HepG2 (cell line): ENCODE data around the gene GNA12. TPM values are rescaled to one million over a fixed set of nuclear protein-coding genes. Genes with fewer than 3 reads are reported as not detected.

Experiments
- ATAC-seq: fragments of 200-7000 bp; cut with Tn5 transposase; 3 replicates; pipeline ENCODE4 v1.9.1; 2020; ENCODE audit warnings: mild to moderate bottlenecking, moderate library complexity
- BruUV-seq: library from RNA; stranded (reverse); fragments of 400-500 nt; replicated peaks from 2 replicates; lab custom pipeline; 2021; lab: Mats Ljungman, UMichigan
- CTCF ChIA-PET: fragments of 300-600 bp; formaldehyde crosslinking; extraction: SDS; loops from one replicate; lab custom pipeline; 2021; ENCODE audit warnings: low total read pairs, inconsistent platforms, low intra/inter-chr PET ratio; lab: Yijun Ruan, JAX
- POLR2A ChIA-PET: fragments of 350-600 bp; sonication (Branson Sonifier 250); formaldehyde crosslinking; loops from one replicate; lab custom pipeline; 2020; ENCODE audit warnings: antibody characterized with exemption, inconsistent platforms; lab: Yijun Ruan, JAX
- DNase-seq: peaks from one replicate; pipeline ENCODE4 v3.0.0-alpha.2; 2015; ENCODE audit warnings: low spot score
- FAIRE-seq: peaks from 3 replicates; lab custom pipeline; 2011; peaks lifted over from hg19 to GRCh38; lab: Jason Lieb, UNC
- H2AFZ ChIP-seq: one replicate; pipeline ENCODE4 v1.6.1; 2011; ENCODE audit warnings: low read length, inconsistent platforms
- H3K27ac ChIP-seq: fragments of 300-600 bp; 3 replicates; pipeline ENCODE4 v1.8.0; 2011; ENCODE audit warnings: mixed run types, mild to moderate bottlenecking, mixed read lengths, low read length, inconsistent platforms; ENCODE audit not compliant: insufficient read depth; ENCODE audit errors: extremely low read length
- H3K27me3 ChIP-seq, 2 experiments: fragments of 200-600 bp in 1 of 2; 2 replicates in 1 of 2; 3 replicates in 1 of 2; pipeline versions ENCODE4 v1.6.0 to v1.8.0; 2011; ENCODE audit warnings: low read length in 2 of 2, mild to moderate bottlenecking in 2 of 2, moderate library complexity in 2 of 2, inconsistent platforms in 1 of 2; ENCODE audit not compliant: insufficient read depth in 2 of 2, control insufficient read depth in 1 of 2
- H3K36me3 ChIP-seq, 2 experiments: fragments of 200-600 bp in 1 of 2; replicated peaks in 1 of 2; 2 replicates in 1 of 2; 3 replicates in 1 of 2; pipeline versions ENCODE4 v1.5.1 to v1.8.0; 2011; ENCODE audit warnings: low read length in 2 of 2, inconsistent platforms in 1 of 2; ENCODE audit not compliant: insufficient read depth in 2 of 2, control insufficient read depth in 1 of 2
- H3K4me1 ChIP-seq: 2 replicates; pipeline ENCODE4 v1.5.1; 2012; ENCODE audit warnings: low read length, inconsistent platforms; ENCODE audit not compliant: insufficient read depth
- H3K4me2 ChIP-seq: 2 replicates; pipeline ENCODE4 v1.6.0; 2011; ENCODE audit warnings: low read depth, low read length, inconsistent platforms
- H3K4me3 ChIP-seq, 3 experiments: fragments of 200-600 bp in 1 of 3; sonication (generic), shearing (Covaris generic) in 1 of 3; replicated peaks in 1 of 3; 2 replicates each; pipeline ENCODE4 v1.5.1; 2011 to 2016; ENCODE audit warnings: low read length in 3 of 3, inconsistent platforms in 2 of 3, low read depth in 2 of 3, mild to moderate bottlenecking in 2 of 3, control low read depth in 1 of 3, mixed read lengths in 1 of 3; ENCODE audit not compliant: insufficient read depth in 1 of 3
- H3K79me2 ChIP-seq: one replicate; pipeline ENCODE4 v1.6.1; 2011; ENCODE audit warnings: low read length, inconsistent platforms; ENCODE audit not compliant: insufficient read depth
- H3K9ac ChIP-seq: 2 replicates; pipeline ENCODE4 v1.6.0; 2011; ENCODE audit warnings: mild to moderate bottlenecking, low read depth, low read length, inconsistent platforms; ENCODE audit not compliant: insufficient read depth
- H3K9me3 ChIP-seq: 2 replicates; pipeline ENCODE4 v1.5.1; 2012; ENCODE audit warnings: mild to moderate bottlenecking, low read length
- H4K20me1 ChIP-seq: 2 replicates; pipeline ENCODE4 v1.6.0; 2011; ENCODE audit warnings: inconsistent platforms, mild to moderate bottlenecking, low read length, moderate library complexity; ENCODE audit not compliant: insufficient read depth
- AHR ChIP-seq: IDR thresholded peaks from 2 replicates; pipeline ENCODE4 v1.6.1; 2018; ENCODE audit warnings: missing genetic modification reagents, missing compliant biosample characterization
- EEA1 ChIP-seq: sonication (generic); formaldehyde crosslinking; IDR thresholded peaks from 2 replicates; pipeline ENCODE4 v1.5.1; 2020; ENCODE audit warnings: mild to moderate bottlenecking, missing genetic modification reagents, borderline replicate concordance
- EZH2 ChIP-seq: conservative IDR thresholded peaks from 2 replicates; pipeline ENCODE4 v1.6.1; 2012; ENCODE audit warnings: mild to moderate bottlenecking, low read depth, low read length, moderate library complexity
- HOXA9 ChIP-seq: sonication (generic); formaldehyde crosslinking; IDR thresholded peaks from 2 replicates; pipeline ENCODE4 v1.8.1; 2022; ENCODE audit warnings: missing genetic modification reagents, mild to moderate bottlenecking, moderate library complexity, borderline replicate concordance
- IRX3 ChIP-seq: sonication (generic); formaldehyde crosslinking; IDR thresholded peaks from 2 replicates; pipeline ENCODE4 v1.8.1; 2023; ENCODE audit warnings: mild to moderate bottlenecking, low read depth, missing genetic modification reagents, borderline replicate concordance
- KDM6A ChIP-seq: IDR thresholded peaks from 2 replicates; pipeline ENCODE4 v1.6.1; 2016; ENCODE audit warnings: low read depth
- NR2F6 ChIP-seq, 2 experiments: IDR thresholded peaks; 2 replicates each; pipeline ENCODE4 v1.6.1; 2016; ENCODE audit warnings: antibody characterized with exemption in 1 of 2, mild to moderate bottlenecking in 1 of 2
- SAFB2 ChIP-seq: sonication (generic); formaldehyde crosslinking; IDR thresholded peaks from 2 replicates; pipeline ENCODE4 v1.5.1; 2020; ENCODE audit warnings: missing genetic modification reagents, low read depth, mild to moderate bottlenecking, borderline replicate concordance
- SIN3A ChIP-seq: IDR thresholded peaks from 2 replicates; pipeline ENCODE4 v1.6.1; 2011; ENCODE audit warnings: low read depth, mild to moderate bottlenecking, control low read depth, low read length, borderline replicate concordance
- SUZ12 ChIP-seq: fragments of 150-350 bp; IDR thresholded peaks from 2 replicates; pipeline ENCODE4 v1.6.1; 2014; ENCODE audit warnings: low read depth, low read length
- TEAD3 ChIP-seq: optimal IDR thresholded peaks from 2 replicates; pipeline ENCODE3; 2016; ENCODE audit warnings: borderline replicate concordance
- ZFP90 ChIP-seq: sonication (generic); formaldehyde crosslinking; IDR thresholded peaks from 2 replicates; pipeline ENCODE4 v1.8.0; 2022; ENCODE audit warnings: missing genetic modification reagents, mild to moderate bottlenecking, inconsistent platforms, borderline replicate concordance
- ZNF333 ChIP-seq: sonication (generic); formaldehyde crosslinking; IDR thresholded peaks from 2 replicates; pipeline ENCODE4 v1.4.0; 2020; ENCODE audit warnings: mild to moderate bottlenecking, missing genetic modification reagents, borderline replicate concordance
- ZNF503 ChIP-seq: sonication (generic); formaldehyde crosslinking; IDR thresholded peaks from 2 replicates; pipeline ENCODE4 v1.4.0; 2020; ENCODE audit warnings: missing genetic modification reagents
- ZNF605 ChIP-seq: sonication (generic); formaldehyde crosslinking; IDR thresholded peaks from 2 replicates; pipeline ENCODE4 v1.8.0; 2022; ENCODE audit warnings: mild to moderate bottlenecking, missing genetic modification reagents
- ZNF746 ChIP-seq: sonication (generic); formaldehyde crosslinking; IDR thresholded peaks from 2 replicates; pipeline ENCODE4 v1.8.0; 2022; ENCODE audit warnings: mild to moderate bottlenecking, missing genetic modification reagents
- WGBS: methylation state at CpG from one replicate; pipeline ENCODE4 v1.1.6; 2017; ENCODE audit warnings: low lambda C conversion rate; 5-methylcytosine and 5-hydroxymethylcytosine counted together
- in situ Hi-C: cut with HindIII; loops from 2 replicates; pipeline ENCODE4 v1.10.0; 2017; ENCODE audit warnings: low pct_unique_long_range_greater_than_20kb; ENCODE audit not compliant: extremely low pct_ligation_motif_present
- intact Hi-C: fragments of 100-400 bp; cut with micrococcal nuclease; formaldehyde crosslinking; loops from one replicate; pipeline ENCODE4 v1.10.0; 2022; ENCODE audit not compliant: unreplicated experiment
- polyA plus RNA-seq, 8 experiments: library from polyadenylated mRNA; depleted of rRNA in 3 of 8; stranded (reverse) in 7 of 8; unstranded in 1 of 8; fragments of >200 nt; fragmentation: Illumina TruSeq in 4 of 8; extraction: Trizol in 4 of 8; gene quantifications; 2 replicates each; pipeline versions ENCODE4 v1.2.1 to v1.2.3, GENCODE V29; 2011 to 2016; ENCODE audit warnings: low read depth in 4 of 8, missing spikeins in 1 of 8, mixed read lengths in 1 of 8; ENCODE audit not compliant: insufficient read depth in 1 of 8
- total RNA-seq, 5 experiments: library from RNA; depleted of rRNA; stranded (reverse); fragments of >200 nt; fragmentation: Illumina TruSeq; extraction: Trizol; gene quantifications; 2 replicates each; pipeline ENCODE4 v1.2.3, GENCODE V29; 2016; ENCODE audit warnings: low read depth in 1 of 5

The GNA12 gene
- total and polyA plus RNA-seq, 2 of the 13 experiments (the other 11 are each of a cell fraction or from before 2014, with no cell fraction given) = 16.2 to 50.9 TPM

- Histone ChIP-seq H3K27me3 (no peaks in the 10 kb centered on the region), H3K4me3 (no peak overlapping the region), H2AFZ (no peak overlapping the region), H3K4me2 (no peak overlapping the region), H3K9me3 (no peaks in the 10 kb centered on the region), H4K20me1 (peaks cover 4% of the 10 kb centered on the region; the same call in 1 of the 2 replicates), H3K4me1 (peaks cover 11% of the 10 kb centered on the region; the same call in 1 of the 2 replicates), H3K9ac (no peak overlapping the region), H3K79me2 (no peaks in the 10 kb centered on the region), H3K27ac (no peak overlapping the region), H3K36me3 (peaks cover 18 to 56% of the 10 kb centered on the region in 2 experiments; a peak in 4 of 5 replicates)
- ChIA-PET POLR2A (no interaction called here), CTCF (no interaction called here)
- ATAC-seq (no peak), FAIRE-seq (no peak), DNase-seq (no peak)
- TF ChIP-seq KDM6A (CRISPR knock-in tag) (no peak), ZNF333 (no peak), EEA1 (CRISPR knock-in tag) (no peak), HOXA9 (CRISPR knock-in tag) (no peak), ZFP90 (no peak), SIN3A (no peak), NR2F6 (IDR thresholded peaks at IDR 0.05) (no peak), NR2F6 (CRISPR knock-in tag; IDR thresholded peaks at IDR 0.05) (no peak), TEAD3 (no peak), SAFB2 (no peak), ZNF746 (CRISPR knock-in tag) (no peak), EZH2 (no peak), ZNF605 (CRISPR knock-in tag) (no peak), AHR (CRISPR knock-in tag) (no peak), SUZ12 (no peak), ZNF503 (CRISPR knock-in tag) (no peak), IRX3 (CRISPR knock-in tag) (no peak)
- BruUV-seq = no TSS peak
- in situ Hi-C loops = no loop called here
- WGBS = 98% methylated on average over 38 of the region's 45 CpGs
- intact Hi-C loops = no loop called here
These were observed 113.0 kb downstream of the GNA12 start for GRCh38 chr7:2730846-2731770.
